C4-2B (cell line): Measurements from ENCODE around the gene CACHD1.

ENCODE experiments used
- CTCF ChIP-seq: fragments of 450-650 bp; conservative IDR thresholded peaks from 2 replicates; pipeline ENCODE4 v1.5.1; 2017; ENCODE audit warnings: mild to moderate bottlenecking
- ZFX ChIP-seq: fragments of 450-650 bp; IDR thresholded peaks from 2 replicates; pipeline ENCODE4 v1.6.1; 2017

- no peak for TF ChIP-seq CTCF
- TF ChIP-seq ZFX, result no peak
These were observed 25.9 kb downstream of the CACHD1 start for GRCh38 chr1:64495878-64496277.
